GM10266 (cell line): ENCODE data around the gene POLD4.

Source experiments
- DNase-seq: peaks from one replicate; pipeline ENCODE4 v3.0.0; 2012; ENCODE audit errors: extremely low spot score
- TF ChIP-seq, protein P1 (sequence below): IDR thresholded peaks from 2 replicates; pipeline ENCODE4 v1.5.1; 2012; ENCODE audit warnings: mild to moderate bottlenecking, low read depth; ENCODE audit not compliant: control insufficient read depth, insufficient read depth; ENCODE audit errors: missing control alignments

Gene POLD4

DNA sequence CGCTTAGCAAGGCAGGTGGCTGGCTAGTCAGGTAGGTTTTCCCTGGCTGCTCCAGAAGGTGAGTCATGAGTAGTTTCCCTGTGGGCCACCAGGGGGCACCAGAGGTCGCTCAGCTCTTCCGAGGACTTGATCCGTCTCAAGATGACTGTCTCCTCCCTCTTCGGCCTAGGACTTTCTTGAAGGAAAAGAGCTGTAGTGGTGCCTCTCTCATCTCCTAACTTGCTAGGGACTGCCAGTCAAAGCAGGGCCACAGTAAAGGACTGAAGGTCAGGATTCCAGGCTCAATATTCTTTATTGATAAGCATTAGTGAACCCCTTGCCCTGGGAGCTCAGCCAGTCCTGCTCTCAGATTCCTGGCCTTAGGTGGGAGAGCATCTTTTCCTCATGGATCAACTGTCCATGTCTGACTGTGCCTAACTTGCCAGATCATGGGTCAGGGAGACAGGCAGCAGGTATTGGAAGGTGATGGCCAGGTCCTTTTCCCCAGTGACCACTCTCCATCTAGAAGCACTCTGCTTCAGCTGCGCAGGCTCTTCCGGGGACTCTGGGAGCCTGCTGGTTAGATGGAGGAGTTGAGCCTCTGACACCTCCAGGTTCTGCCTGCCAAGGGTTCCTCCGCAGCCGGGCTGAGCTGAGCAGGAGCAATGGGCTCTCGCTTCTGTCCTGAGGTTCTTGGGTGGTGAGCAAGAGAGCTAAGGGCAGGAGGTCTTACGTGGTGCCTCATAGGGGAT, 1.9 kb downstream of the POLD4 start:
- DNase-seq = peak; percentile 70
- TF ChIP-seq, protein P1, sequence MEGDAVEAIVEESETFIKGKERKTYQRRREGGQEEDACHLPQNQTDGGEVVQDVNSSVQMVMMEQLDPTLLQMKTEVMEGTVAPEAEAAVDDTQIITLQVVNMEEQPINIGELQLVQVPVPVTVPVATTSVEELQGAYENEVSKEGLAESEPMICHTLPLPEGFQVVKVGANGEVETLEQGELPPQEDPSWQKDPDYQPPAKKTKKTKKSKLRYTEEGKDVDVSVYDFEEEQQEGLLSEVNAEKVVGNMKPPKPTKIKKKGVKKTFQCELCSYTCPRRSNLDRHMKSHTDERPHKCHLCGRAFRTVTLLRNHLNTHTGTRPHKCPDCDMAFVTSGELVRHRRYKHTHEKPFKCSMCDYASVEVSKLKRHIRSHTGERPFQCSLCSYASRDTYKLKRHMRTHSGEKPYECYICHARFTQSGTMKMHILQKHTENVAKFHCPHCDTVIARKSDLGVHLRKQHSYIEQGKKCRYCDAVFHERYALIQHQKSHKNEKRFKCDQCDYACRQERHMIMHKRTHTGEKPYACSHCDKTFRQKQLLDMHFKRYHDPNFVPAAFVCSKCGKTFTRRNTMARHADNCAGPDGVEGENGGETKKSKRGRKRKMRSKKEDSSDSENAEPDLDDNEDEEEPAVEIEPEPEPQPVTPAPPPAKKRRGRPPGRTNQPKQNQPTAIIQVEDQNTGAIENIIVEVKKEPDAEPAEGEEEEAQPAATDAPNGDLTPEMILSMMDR = peak; percentile 92

DNA sequence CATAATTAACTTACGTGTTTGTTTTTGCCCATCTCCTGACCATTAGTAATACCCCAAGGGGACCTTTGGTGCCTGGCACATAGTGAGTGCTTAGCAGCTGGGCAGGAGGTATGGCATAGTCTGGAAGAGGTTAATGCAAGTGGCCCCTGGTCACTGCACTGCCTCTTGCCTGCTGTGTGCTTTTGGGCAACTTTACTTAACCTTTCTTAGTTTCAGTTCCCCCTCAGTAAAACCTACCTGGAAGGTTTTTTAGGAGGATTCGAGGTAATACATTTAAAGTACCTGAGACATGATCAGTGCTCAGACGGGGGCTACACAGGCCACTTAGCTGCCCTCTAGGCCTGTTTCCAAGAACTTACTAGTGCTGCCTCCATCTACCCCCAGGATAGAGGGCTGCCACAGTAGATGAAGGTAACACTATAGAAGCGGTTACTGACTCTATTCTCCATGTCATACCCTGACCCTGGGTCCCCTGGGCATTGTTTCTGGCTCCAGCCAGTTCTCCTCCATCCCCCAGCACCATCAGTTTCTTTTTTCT, 3.3 kb downstream of the POLD4 start:
- DNase-seq = no peak
- TF ChIP-seq, protein P1 = no peak

DNA sequence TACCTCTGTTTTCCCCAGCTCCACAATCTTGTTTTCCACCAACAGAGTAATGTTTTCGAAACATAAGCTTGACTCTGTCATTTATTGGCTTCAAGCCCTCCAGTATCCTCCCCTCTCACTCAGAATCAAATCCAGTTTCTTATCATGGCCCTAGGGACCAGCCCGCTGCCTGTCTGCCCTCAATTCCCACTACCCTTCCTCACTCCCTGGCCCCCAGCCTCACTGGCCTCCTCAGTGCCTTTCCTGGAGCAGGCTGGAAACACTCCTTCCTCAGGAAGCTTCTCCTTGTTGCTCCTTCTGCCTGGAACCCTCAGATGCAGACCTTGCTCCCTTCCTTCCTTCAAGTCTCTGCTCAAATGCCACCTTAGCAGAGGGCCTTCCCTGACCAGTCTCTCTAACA, 3.9 kb downstream of the POLD4 start:
- TF ChIP-seq, protein P1 = no peak

DNA sequence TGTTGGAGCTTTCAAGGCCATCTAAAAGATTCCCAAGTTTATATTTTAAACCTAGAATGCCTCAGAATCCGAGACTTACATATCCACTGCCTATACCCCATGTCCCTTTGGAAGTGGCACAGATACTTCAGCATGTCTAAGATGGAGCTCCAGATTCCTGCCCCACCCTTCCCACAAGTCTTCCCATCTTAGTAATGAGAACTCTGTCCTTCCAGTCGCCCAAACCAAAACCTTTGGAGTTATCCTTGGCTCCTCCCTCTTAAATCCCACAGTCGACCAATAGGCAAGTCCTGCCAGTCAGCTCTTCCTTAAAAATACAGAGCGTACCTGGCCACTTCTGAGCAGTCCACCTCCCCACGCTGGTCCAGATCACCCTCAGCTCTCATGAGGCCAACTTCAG, 4.3 kb downstream of the POLD4 start:
- DNase-seq = peak; percentile 1
- TF ChIP-seq, protein P1 = no peak

More for the DNA sequence above, 3.9 kb downstream of the POLD4 start:
- DNase-seq = no peak

DNA sequence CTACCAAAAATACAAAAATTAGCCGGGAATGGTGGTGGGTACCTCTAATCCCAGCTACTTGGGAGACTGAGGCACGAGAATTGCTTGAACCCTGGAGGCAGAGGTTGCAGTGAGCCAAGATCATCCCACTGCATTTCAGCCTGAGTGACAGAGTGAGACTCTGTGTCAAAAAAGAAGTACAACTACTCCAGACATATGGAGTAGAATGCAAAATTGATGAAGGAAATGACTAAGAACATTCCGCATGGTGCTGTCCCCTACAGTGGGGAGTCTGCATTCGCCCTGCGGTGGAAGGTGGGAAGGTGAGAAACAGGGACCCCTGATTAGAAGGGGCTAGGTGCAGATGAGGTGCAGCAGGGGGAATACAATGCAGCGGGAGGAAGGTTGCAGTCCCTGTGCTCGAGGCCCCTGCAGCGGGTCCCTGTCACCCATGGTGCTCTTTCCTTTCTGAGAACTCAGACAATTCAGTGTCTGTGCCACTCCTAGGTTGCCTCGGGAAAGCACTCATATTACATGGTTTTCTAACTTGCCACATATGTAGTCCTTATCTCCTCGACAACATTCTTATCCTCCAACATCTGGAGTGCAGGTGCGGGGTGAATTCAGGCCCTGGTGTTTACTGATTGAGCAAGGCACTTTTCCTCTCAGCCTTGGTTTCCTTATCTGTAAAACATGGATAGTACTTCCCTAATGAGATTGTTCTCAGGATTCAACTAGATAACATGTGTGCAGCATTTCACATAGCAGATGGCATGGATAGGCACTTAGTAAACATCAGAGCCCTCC, 5.2 kb downstream of the POLD4 start:
- peak; percentile 11 for DNase-seq
- TF ChIP-seq, protein P1 = no peak

DNA sequence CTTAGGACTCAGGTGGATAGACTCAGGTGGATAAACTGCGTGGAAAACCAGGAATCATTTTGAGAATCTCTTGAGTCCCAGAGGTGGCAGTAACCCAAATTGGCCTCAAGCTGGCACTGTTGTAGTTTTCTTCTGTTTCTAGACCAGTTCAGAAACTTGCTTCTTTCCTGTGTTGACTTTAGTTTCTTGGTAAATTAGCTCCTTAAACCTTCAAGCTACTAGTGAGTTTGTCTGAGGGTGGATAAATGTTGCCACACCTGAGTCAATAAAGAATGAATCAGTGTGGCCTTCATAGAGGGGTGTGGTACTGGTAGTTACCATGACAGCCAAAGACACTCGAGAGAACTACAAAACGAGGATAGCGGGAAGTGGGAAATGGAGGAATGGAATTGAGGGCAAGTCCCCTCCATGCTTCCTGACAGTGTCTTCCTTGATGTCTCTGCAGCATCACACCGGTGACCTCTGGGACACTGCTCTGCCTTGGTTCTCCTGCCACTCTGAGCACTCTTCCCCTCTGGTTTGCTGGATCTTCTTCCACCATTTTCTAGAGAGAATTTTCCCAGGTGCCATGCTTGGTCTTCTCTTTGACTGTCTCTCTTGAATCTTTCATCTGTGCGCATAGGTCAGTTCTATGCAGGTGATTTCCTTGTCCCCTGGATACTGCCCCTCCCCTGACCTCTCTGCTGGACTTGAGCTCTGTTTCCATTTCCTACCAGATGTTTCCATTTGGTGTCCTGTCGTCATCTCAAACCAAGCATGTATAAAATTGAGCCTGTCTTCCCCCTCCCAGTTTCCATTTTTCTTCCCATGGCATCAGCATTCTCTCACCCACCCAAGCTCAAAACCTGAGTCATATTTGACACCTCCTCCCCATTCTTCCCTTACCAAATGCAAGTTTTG, 7.2 kb downstream of the POLD4 start:
- peak; percentile 25 for DNase-seq

More for the DNA sequence above, 7.2 kb downstream of the POLD4 start:
- TF ChIP-seq, protein P1 = peak; percentile 72
